NCI-H446 treated with DMSO at 0.1 percent for 48 hours (cell line): ENCODE results near the gene MCF2L.
"Not testable (repeated sequence)": the region's sequence is repeated elsewhere in the genome, so short reads cannot be mapped to it uniquely, and the experiment has no call there.

Source experiments
- DNase-seq: peaks from one replicate; lab custom pipeline; 2025; lab: John Stamatoyannopoulos, UW

Gene MCF2L

DNA sequence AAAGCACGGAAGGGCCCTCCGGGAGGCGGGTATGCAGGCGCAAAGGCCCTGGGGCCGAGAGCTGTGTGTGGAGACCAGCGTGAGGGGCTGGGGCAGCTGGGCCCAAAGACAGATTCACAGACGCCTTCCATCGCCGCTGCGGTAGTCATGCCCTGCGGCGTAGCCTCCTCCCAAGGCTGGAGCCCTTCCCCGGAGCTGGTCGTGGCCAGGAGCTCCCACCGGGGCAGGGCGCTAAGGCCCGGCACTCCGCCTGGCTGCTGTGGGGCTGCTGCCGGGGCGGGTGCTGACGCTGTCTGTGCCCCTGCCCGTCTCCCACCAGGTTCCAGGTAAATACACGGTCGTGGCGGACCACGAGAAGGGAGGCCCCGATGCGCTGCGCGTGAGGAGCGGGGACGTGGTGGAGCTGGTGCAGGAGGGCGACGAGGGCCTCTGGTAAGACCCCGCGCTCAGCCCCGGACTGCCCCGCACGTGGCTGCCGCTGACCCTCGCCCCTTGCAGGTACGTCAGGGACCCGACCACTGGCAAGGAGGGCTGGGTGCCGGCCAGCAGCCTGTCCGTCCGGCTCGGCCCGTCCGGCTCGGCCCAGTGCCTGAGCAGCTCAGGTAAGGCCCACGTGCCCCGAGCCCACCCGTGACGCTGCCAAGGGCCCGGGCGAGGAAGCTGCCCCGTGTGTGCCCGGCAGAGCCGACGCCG, 127.2 kb downstream of the MCF2L start:
- DNase-seq, result no peak

DNA sequence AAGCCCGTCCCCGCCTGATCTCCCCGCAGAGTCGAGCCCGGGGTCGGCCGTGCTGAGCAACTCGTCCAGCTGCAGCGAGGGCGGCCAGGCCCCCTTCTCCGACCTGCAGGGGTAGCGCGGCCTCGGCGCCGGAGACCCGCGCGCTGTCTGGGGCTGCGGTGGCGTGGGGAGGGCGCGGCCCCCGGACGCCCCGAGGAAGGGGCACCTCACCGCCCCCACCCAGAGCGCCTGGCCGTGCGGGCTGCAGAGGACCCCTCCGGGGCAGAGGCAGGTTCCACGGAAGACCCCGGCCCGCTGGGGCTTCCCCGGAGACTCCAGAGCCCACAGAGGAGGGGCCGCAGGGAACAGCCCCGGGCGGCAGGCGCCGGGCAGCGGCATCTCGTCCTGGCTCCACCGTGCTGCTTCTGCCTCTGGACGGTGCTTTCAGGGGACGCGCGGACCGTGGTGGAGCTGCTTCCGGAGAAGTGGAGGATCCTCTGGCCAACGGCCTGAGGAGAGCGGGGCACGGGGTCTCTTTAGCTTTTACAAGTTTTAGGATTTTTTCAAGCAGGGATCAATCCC, 127.8 kb downstream of the MCF2L start:
- DNase-seq, result no peak

DNA sequence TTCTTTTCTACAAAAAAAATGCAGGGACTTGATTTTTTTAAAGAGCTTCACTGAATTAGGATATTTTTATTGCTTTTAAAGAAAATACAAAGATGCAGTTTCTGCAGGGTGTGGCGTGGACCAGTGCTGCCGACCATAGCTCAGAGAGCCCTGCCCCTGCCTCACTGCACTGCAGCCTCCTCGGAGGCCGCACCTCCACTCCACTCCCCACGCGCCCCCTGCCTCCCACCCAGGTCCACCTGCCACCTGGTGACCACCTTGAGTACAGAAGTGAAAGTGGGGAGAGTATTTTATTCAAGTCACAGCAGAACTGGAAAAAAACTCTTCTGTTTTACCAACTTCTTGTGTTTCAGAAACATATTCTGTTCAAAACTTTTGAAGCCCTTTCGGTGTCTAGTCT, 128.6 kb downstream of the MCF2L start:
- no peak for DNase-seq

DNA sequence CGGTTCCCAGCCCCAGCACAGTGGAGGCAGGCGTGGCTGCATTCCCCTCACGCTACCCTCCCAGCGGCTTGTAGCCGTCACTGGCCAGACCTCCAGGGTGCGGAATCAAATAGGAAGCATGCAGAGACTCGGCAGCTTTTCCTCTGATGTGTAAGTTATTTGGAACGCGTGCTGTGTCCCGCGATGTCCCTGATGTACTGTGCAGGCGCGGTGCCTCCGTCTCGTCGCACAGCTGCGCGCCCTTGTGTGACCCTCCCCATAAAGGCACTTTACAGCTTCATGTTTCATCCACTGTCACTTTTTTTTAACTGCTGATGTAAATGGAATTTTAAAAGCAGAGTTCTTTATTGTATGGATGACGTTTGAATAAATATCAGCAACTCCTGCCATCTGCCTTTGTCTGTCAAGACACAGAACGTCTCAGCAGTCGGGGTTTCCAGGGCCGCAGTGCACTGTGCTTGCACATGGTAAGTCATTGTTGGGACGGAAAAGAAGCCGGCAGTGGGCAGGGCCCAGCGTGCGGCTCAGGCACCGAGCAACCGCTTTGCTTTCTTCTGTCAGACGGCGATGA, 129.2 kb downstream of the MCF2L start:
- no peak for DNase-seq

DNA sequence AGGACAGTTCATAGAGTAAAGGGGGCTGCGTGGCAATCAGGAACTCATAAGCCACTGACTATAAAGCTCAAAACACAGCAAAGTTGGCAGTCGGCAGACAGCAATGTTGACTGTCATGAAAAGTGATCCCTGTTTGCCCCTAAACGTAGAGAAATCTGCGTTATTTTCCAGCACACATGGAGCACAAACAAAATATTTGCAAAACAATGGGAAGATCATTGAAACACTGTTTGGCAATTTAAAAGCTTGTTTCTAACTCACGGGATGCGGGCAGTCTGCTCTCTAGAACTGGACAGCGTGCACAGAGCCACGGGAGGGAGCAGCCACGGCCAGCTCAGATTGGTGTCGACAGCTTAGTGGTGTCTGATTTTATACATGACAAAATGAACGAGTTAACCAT, 130.1 kb downstream of the MCF2L start:
- DNase-seq, result no peak

DNA sequence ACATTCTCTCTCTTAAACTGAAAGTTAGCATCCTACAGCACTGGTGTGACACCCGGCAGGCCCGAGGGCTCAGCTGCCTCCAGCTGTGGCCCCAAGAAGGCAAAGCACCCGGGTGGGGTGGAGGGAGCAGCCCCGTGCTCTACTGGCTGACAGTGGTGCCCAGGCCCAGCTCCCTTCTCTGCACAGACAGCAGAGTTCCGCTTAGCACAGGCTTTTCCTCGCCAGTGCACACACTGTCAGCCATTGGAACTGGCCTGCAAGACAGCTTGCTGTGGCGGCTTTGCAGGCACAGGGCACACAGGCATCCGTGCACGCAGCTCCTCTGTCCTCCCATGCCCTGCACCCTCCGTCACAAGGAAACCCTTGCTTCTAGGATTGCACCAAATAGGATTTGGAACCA, 133.3 kb downstream of the MCF2L start:
- DNase-seq, result not testable (repeated sequence)

DNA sequence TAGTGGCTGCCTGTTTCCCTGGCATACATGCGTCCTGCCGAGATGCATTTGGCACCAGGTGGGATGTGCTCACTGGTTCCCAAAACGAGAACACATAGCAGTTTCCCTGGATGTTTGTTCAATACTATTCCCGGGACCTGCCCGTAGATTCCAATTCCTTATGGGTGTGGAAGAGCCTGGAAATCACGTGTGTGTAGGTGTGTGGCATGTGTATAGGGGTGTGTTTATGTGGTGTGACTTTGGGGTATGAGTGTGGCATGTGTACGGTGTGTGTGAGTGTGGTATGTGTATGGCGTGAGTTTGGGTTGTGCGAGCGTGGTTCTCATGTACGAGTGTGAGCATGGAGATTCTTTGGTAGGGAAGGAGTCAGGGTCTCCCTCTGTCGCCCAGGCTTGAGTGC, 133.7 kb downstream of the MCF2L start:
- DNase-seq, result no peak

DNA sequence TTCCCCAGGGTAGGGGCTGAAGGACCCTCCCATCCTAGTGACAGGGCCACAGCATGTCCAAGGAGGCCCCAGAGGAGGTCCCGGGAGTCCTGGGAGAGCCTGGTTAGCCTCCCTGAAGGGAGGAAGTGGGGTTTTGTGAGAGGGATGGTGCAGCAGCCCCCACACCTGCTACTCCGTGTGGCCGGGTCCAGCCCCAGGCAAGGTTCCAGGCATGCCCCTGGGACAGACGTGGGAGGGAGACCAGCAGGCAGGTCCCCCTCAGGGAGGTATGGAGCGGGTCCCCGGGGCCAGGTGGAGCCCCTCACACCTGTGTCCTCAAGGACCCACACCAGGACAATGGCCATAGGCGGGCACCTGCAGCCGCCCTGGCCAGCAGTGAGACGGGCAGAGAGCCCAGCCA, 134.6 kb downstream of the MCF2L start:
- no peak for DNase-seq

DNA sequence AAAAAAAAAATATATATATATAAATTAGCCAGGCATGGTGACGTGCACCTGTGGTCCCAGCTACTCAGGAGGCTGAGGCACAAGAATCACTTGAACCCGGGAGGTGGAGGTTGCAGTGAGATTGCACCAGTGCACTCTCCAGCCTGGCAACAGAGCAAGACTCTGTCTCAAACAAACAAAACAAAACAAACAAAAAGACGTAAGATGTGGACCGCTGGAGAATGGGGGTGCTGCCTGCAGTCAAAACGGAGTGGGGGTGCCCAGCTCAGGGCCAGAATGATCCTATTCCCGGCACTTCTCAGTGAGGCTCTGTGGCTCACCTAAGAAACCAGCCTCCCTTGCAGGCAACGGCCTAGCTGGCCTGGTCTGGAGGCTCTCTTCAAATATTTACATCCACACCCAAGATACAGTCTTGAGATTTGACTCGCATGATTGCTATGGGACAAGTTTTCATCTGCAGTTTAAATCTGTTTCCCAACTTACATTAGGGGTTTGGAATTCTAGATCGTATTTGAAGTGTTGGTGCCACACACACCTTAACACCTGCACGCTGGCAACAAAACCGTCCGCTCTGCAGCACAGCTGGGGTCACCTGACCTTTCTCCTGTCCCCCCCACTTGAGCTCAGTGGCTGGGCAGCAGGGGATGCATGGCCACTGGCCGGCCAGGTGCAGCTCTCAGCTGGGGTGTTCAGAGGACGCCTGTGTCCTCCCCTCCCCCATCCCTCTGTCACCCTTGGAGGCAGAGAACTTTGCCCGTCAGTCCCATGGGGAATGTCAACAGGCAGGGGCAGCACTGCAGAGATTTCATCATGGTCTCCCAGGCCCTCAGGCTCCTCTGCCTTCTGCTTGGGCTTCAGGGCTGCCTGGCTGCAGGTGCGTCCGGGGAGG, 136.3 kb downstream of the MCF2L start, which contains the start of gene F7:
TSS of gene F7 (plus strand) at position 760 of the 889 bp plus-strand sequence. CDS start at position 811, 51 bp downstream.
- DNase-seq, result no peak

DNA sequence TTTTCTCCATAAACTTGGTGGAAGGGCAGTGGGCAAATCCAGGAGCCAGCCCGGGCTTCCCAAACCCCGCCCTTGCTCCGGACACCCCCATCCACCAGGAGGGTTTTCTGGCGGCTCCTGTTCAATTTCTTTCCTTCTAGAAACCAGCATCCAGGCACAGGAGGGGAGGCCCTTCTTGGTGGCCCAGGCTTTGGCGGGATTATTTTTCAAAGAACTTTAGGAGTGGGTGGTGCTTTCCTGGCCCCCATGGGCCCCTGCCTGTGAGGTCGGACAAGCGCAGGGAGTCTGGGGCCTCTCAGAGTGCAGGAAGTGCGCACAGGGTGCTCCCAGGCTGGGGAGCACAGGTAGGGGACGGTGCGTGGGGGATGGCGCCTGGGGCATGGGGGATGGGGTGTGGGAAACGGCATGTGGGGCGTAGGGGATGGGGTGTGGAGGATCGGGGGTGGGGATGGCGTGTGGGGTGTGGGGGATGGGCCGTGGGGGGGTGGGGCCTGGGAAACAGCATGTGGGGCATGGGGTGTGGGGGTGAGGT, 137.0 kb downstream of the MCF2L start:
- no peak for DNase-seq

DNA sequence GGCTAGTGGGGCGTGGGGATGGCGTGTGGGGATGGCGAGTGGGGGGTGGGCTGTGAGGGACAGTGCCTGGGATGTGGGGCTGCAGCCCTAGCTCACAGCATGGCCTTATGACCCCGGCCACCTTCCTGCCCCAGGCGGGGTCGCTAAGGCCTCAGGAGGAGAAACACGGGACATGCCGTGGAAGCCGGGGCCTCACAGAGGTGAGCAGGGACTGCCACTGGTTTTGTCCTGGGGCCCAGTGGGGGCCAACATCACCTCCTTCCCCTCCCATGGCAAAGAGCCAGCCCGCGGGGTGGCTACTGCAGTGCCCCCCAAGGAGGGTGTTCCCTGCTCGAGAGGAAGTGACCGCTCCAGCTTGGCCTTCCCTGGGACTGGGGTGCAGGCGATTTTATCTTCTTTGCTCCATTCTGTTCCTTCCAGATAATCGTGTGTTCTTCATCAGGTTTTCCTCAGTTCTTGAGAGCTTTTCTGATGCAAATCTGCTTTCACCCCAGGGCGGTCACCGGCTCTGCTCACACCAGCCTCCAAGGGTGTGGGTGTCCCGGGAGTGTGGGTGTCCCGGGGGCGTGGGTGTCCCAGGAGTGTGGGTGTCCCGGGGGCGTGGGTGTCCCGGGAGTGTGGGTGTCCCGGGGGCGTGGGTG, 137.8 kb downstream of the MCF2L start:
- no peak for DNase-seq

DNA sequence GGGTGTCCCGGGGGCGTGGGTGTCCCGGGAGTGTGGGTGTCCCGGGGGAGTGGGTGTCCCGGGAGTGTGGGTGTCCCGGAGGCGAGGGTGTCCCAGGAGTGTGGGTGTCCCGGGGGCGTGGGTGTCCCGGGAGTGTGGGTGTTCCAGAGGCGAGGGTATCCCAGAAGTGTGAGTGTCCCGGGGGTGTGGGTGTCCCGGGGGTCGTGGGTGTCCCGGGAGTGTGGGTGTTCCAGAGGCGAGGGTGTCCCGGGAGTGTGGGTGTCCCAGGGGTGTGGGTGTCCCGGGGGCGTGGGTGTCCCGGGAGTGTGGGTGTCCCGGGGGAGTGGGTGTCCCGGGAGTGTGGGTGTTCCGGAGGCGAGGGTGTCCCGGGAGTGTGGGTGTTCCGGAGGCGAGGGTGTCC, 139.5 kb downstream of the MCF2L start:
- DNase-seq, result not testable (repeated sequence)

DNA sequence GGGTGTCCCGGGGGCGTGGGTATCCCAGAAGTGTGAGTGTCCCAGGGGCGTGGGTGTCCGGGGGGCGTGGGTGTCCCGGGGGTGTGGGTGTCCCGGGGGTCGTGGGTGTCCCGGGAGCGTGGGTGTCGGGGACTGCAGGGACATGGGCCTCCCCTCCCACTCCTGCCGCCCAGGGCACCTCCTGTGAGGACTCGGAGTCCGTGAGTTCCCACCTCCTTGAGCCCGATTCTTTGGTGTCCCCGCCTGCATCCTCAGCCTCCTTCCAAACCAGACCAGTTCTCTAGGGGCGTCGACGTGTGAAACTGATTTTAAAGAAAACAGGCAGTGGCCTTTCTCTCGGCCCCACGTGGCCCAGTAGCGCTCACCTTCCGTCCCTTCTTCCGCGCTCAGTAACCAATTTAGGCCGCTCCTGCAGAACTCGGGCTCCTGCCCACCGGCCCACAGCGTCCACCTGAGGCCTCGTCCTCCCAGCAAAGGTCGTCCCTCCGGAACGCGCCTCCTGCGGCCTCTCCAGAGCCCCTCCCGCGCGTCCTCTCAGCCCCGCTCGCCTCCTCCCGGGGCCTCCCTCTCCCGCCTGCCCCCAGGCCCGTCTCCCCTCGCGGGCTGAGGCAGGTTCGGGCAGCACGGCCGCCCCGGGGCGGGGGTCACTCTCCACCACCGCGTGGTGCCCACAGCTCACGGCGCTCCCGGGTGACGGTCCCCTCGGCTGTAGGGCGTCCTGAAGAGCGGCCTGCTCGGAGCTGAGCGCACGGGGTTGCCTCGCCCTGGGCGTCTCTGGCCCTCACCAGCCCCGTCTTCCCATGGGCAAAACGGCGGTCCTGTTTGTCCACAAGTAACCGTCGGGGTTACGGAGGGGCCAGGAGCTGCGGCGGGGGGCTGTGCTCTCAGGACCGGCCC, 140.4 kb downstream of the MCF2L start:
- no peak for DNase-seq

DNA sequence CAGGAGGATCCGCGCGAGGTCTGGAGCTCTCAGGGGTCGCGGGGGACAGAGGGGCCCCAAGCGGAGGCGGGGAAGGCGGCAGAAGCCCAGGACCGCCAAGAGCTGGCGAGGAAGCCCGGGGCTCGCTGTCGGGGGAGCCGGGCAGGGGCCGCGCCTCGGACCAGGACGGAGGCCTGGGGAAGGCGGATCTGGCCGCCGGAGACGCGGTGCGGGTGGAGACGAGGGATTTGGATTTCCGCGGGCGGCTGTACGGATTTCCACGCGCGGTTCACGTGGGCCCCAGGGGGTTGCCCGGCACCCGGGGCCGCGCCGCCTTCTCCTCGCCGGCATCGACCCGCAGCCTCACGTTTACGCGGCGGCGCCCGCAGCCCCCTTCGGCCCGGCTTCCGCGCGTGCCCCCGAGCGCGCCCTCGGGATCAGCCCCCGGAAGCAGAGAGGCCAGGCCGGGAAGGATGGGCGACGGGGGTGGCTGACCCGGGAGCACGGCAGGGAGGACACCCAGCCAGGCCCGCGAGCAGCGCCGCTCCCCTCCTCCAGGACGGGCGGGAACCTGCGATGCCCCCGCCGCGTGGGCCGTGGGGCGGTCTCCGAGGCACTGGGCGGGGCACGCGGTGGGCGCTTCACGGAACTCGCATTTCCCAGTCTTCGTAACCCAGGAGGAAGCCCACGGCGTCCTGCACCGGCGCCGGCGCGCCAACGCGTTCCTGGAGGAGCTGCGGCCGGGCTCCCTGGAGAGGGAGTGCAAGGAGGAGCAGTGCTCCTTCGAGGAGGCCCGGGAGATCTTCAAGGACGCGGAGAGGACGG, 141.2 kb downstream of the MCF2L start:
- DNase-seq, result no peak

DNA sequence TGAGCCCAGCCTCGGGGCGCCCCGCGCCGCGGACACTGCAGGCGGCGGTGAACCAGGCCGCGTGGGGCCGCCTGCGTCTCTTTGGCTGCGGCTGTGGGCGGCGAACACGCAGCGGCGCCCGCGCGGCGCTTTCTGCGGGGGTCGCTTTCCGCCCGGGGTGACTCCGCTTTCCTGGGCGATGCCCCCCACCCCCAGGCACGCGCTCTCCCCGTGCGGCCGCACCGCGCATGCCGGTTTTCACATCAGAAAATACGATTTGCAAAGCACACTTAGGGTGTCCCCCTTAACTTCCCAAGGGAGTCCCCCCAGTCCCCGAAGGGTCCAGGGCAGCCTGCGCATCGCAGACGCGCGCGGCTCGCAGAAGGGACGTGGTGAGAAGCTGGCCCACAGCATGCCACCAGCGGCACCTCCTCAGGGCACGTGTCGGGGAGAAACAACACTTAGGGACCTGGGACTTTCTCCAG, 141.9 kb downstream of the MCF2L start:
- DNase-seq, result no peak

DNA sequence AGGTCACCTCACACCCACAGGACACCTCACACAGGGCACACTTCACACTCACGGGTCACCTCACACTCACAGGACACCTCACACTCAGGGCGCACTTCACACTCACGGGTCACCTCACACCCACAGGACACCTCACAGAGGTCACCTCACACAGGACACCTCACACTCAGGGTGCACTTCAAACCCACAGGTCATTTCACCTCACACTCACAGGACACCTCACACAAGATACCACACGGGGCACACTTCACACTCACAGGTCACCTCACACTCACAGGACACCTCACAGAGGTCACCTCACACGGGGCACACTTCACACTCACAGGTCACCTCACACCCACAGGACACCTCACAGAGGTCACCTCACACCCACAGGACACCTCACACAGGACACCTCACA, 142.8 kb downstream of the MCF2L start:
- DNase-seq, result not testable (repeated sequence)

DNA sequence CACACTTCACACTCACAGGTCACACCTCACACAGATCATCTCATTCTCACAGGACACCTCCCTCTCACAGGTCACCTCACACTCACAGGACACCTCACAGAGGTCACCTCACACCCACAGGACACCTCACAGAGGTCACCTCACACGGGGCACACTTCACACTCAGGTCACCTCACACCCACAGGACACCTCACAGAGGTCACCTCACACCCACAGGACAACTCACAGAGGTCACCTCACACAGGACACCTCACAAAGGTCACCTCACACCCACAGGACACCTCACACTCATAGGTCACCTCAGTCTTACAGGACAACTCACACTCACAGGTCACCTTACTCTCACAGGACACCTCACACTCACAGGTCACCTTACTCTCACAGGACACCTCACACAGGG, 143.5 kb downstream of the MCF2L start:
- not testable (repeated sequence) for DNase-seq

DNA sequence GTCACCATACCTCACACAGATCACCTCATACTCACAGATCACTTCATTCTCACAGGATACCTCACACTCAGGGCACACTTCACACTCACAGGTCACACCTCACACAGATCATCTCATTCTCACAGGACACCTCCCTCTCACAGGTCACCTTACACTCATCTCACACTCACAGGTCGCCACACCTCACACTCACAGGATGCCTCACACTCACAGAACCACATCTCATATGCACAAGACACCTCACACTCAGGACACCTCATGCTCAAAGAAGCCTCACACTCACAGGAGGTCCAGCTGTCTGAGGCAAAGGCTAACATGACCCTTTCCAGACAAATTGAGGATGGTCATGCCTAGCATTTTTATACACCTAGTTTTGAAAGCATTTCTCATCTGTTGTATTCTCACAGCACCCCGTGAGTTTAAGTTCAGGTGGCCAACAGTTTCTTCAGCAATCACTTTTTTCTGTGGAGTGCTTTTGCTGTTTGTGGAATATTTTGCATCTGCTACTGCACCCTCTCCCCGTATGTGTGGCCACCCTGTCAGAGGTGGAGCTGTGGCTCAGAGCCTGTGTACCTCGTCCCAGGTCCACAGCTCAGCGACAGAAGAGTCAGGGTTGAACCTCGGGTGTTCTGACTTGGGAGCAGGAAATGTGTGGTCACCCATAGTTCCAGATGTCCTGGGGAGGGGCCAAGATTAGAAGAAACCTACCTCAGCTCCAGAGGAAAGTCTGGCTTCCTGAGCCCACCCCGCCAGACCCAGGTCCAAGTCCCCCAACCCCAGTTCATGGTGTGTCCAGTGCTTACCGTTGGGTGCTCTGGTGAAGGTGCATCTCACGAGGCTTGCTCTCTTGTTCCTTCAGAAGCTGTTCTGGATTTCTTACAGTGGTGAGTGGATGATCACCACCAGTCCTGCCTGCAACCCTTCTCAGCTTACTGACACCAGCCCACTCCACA, 144.2 kb downstream of the MCF2L start:
- DNase-seq, result no peak

DNA sequence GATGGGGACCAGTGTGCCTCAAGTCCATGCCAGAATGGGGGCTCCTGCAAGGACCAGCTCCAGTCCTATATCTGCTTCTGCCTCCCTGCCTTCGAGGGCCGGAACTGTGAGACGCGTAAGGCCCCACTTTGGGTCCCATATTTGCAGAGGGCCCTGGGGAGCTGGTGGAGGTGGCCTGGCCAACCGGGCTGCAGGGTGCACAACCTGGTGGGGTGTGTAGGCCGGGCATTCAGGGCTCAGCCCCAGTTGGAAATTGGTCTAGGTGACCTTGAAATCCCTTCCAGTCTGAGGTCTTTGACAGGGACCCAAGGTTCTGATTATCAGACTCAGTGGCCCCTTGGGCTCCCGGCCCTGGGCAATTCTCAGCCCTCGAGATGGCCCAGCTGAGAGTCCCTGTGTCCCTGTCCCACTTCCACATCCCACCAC, 144.8 kb downstream of the MCF2L start:
- no peak for DNase-seq
